Stimulated activated CD4-positive, alpha-beta T cell treated with anti-CD3 and anti-CD28 coated beads, Interleukin-12 subunit alpha, Interleukin-12 subunit beta, amount 100 ng/mL, for 4 hours (primary cell): ENCODE data around the gene KIF3A.
"Not testable (repeated sequence)": the region's sequence is repeated elsewhere in the genome, so short reads cannot be mapped to it uniquely, and the experiment has no call there.

Source experiments
- DNase-seq: peaks from one replicate; pipeline ENCODE4 v3.0.0-alpha.2; 2020

Gene KIF3A

DNA sequence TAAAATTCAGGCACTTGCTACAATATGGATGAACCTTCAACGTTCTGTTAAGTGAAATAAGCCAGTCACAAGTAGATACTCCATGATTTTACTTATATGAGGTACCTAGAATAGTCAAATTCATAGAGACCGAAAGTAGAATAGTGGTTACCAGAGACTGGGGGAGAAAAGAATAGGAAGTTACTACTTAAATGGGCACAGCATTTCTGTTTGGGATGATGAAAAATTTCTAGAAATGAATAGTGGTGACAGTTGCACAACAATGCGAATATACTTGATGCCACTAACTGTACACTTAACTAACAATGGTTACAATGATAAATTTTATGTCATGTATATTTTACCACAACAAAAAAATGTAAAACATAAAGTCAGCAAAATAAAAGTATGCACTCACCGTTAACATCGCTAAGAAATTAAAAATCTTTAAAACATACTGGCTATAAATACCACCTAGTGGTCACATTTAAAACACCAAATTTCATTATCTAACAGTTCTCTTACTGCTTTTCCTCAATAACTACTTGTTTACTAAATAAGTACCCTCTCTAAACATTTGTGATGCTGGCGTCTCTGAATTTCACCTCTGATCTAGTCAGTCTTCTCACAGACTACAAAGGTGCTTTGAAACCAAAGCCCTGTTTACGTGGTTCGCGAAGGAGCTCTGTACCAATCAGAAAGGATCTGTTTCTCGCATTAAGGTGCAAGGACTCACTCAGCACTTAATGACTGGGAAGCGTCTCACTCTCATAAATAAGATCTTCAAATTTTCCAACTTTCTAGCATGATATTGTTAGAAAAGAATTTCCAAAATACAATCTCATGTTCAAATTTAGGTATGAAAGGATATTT is 22.7 kb downstream of the KIF3A start:
- DNase-seq, result no peak

DNA sequence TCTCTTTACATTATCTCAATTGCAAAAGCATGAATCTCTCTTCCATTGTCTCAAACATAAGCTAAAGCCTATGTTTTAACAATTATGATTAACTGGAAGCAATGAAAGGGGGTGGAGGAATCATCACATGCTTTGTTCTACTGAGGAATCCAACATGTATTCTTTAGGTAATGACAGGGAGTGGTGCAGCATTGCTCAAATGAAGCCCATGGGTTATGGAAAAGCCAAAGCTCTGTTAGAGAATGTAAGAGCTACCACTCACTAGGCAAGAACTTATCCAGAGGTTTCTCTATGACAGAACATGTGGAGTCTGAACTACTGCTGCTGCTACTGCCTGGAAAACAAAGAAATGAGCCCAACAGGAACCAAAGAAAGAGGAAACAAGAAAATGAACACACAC is 28.7 kb downstream of the KIF3A start:
- no peak for DNase-seq

DNA sequence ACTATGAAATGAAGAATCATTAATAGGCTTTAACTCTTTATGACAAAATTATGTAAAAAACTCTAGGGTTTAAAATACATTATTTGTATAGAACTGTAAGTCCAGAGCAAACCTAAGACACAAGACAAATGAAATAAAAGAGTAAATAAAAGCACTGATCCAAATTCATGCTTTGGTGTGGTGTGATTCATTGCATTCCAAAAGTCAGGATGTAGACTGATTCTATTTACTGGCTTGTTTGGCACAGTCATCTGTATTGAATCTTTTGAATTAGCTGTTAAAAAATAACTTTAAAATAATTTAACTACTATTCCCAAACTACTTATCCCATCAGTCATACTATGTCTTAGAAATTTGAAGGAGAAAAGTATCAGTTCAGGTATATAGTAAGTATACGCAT is 32.5 kb downstream of the KIF3A start:
- no peak for DNase-seq

DNA sequence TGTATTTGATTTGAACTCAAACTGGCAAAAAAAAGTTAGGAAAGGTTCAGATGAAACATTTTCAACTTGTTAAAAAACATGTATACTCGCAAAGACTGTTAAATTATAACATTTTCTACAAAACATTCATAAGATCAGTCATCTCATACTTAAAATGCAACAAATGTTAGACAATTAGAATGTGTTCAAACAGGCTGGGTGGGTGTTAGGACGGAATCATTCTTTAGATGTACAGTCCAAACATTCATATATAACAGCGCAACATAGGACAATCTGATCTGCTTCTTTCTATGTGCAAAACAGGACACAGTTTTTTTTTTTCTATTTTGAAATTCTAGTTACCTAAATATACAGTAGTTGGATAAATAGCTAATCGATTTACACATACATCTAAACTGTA is 41.4 kb downstream of the KIF3A start:
- no peak for DNase-seq

DNA sequence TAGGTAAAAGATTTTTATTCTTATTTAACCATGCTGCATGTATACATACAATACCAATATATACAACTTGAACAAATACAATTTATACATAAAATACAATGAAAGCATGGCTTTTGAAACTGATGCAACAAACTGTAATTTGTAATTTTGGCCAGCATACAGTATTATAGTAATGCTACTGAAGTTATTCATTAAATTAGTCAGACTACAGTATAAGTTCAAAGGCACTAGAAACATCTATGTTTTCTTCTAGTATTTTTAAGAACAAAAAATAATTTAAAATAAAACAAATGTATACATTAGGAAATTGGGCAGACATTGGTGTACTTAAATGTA is 44.7 kb downstream of the KIF3A start:
- no peak for DNase-seq

DNA sequence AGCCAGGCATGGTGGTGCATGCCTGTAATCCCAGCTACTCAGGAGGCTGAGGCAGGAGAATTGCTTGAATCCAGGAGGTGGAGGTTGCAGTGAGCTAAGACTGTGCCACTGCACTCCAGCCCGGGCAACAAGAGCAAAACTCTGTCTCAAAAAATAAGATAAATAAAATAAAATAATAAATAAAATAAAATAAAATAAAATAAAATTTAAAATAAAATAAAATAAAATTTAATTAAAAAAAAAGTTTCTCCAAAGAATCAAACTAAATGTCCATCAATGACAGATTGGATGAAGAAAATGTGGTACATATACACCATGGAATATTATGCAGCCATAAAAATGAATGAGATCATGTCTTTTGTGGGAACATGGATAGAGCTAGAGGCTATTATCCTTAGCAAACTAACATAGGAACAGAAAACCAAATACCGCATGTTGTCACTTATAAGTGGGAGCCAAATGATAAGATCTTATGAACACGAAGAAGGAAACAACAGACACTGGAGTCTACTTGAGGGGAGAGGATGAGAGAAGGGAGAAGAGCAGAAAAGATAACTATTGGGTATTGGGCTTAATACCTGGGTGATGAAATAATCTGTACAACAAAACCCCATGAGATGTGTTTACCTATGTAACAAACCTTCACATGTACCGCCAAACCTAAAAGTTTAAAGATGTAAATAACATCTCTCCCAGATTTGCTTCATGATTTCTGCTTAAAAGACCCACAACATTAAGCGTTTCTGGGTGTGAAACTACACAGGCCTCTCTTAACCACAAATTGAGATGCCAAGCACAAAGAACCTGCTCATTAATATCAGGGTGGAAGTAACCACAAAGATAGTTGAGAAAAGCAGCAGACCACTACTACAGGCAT is 45.4 kb downstream of the KIF3A start:
- DNase-seq, result not testable (repeated sequence)

DNA sequence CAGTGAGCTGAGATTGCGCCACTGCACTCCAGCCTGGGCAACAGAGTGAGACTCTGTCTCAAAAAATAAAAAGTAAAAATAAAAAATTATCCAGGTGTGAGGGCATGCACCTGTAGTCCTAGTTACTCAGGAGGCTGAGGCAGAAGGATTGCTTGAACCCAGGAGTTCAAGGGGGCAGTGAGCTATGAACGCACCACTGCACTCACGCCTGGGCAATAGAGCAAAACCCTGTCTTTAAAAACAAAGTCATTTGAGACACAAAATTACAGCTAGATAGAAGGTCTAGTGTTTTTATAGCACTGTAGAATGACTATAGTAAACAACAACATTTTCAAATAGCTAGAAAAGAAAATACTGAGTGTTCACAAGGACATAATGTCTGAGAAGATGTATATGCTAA is 47.2 kb downstream of the KIF3A start:
- DNase-seq, result no peak

DNA sequence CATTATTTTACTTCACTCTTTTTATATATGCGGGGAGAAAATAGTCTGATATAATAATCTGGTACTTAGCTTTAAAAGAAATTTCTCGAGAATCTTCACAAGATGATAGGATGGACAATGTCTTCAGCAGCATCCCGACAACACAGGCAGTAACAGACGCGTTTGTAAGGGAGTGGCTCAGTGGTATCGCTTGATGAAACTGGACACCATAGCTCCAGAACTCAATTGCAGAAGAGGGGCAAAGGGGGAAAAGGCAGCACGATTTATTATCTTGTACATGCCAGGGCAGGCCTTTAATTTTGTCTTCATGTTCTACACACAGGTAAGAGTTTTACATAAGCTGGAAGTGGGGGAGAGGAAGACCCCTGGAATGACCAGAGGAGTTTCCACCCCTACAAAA is 47.8 kb downstream of the KIF3A start:
- DNase-seq, result no peak

DNA sequence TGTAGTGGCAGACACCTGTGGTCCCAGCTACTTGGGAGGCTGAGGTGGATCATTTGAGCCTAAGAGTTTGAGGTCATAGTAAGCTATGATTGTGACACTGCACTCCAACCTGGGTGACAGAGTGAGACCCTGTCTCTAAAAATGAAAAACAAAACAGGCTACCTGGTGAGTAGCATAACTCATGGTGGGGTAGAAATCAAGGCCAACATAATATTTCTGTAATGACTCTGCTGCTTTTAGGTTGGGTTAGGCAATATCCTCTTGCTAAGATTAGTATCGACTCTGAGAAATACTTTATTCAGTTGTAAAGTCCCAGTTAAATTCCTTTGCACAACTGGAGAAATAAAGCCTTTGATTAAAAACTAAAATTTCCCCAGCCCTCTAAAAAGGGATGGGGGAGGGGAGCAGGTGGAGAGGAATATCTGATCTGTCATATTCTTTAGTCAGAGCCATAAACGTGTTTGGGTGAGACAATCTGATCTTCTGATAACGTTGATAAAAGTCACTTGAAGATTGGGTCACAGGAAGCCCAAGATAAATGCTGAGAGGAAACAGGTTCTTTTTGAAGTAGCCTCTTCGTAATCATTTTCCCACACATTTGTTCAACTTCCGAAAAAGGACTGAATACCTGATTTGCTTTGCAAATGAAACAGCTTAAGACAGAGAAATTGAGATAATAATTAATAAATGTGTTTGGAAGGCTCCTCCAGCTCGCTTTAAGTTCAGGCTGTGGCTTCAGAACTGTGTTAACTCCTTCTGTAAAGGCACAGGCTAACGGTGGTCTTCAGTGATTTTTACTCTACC is 48.6 kb downstream of the KIF3A start:
- no peak for DNase-seq

DNA sequence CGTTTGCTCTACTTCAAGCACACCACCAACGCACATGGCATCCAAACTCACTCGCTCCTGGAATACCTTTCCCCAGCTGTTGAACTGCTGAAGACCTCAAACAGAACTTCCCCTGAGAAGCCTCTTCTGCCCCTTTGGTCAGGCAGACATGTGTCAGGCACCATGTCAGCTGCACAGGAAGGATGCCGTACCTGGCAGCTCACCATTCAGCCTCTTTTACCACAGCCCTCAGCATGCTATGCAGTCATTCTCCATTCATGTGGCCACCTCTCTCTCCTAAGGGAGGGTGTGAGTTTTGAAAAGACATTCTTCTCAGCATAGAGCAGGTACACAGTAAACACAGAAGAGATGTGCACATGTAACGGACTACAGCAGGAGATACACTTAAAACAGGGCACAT is 49.4 kb downstream of the KIF3A start:
- DNase-seq, result no peak

DNA sequence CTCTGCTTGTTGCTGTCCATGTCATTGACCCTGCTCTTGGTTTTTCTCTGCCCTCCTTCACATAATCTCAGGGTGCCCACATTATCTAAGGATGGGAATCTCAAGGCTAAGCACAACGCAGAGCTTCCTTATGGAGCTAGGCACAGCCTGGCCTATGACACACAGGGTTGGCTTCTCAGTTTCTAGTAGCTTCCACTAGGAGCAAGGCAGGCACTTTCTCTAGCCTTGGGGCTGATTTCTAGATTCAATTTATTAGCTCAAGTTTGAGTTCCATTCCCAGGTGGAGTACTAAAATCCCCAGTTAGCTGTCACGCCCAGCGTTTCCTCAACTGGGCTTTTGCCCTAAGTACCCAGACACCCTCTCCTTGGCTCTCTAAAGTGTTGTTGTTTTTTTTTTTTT is 51.2 kb downstream of the KIF3A start:
- DNase-seq, result no peak

DNA sequence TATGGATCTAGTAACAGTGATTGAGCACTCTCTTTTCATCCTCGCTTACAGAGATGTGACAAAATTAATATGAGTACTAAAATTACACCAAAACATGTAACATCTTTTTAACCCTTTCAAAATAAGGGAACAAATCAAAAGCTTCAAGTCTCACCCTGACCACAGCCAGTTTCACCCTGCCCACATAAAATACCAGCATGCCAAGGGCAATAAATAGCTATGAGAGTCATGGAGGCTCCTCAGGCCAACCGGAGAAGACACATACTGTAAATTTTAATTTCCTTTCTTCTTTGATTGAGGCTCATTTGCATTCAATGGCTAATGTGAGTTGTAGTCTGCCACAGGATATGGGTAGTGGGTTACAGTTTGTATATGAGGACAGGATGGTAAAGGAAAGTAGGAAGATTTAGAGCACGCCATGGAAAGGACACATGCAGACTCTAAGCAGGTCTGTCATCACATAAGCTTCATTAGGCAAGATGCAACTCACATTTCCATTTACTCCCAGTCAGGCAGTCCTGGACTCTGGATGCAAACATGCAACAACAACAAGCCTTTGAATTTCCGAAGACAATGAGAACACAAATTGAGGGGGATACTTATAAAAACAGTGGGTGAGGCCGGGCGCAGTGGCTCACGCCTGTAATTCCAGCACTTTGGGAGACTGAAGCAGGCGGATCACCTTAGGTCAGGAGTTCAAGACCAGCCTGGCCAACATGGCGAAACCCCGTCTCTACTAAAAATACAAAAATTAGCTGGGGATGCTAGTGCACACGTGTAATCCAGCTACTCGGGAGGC is 52.2 kb downstream of the KIF3A start:
- no peak for DNase-seq

DNA sequence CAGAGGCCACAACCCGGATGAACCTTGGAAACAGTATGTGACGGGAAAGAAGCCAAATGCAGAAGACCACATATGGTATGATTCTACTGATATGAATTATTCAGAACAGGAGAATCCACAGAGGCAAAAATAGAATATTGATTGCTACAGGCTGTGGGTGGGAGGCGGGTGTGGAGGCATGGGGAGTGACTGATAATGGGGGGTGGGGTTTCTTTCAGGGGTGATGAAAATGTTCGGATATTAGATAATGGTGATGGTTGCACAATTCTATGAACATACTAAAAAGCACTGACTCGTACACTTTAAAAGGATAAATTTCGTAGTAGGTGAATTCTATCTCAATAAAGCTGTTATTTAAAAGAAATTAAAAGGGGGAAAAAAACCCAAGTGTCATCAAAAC is 52.9 kb downstream of the KIF3A start:
- no peak for DNase-seq

DNA sequence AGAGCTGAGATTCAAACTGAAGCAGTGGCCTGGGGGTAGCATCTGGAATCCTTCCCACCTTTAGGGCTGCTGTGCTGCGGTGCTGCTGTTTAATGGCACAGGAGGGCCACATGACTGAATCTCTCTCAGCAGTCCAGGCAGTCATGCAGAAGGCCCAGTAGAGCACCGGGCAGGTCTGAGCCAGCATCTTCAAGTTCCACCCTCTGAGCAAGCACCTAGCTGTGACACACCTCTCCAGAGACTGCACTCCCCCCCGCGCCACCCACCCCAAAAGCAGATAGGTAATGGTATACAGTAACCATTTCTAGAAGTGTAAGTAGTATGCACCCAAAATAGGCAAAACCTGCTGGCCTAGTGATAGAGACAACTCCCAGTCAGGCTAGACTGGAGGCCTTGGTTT is 55.4 kb downstream of the KIF3A start:
- DNase-seq, result no peak

DNA sequence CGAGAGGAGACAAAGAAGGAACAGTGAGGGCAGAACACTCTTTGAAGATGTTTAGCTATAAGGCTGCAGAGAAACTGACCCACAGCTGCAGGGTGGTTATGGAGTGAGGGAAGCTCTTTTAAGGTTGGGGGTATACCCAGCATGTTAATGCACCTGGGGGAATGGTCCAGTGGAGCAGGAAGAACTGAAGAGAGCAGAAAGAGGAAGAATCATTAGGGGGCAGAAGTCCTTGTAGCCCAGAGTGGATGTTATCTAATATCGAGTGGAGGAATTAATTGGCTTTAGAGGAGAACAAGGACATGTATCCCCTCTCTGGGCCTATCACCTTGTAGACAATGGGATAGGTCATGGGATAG is 55.9 kb downstream of the KIF3A start:
- no peak for DNase-seq

DNA sequence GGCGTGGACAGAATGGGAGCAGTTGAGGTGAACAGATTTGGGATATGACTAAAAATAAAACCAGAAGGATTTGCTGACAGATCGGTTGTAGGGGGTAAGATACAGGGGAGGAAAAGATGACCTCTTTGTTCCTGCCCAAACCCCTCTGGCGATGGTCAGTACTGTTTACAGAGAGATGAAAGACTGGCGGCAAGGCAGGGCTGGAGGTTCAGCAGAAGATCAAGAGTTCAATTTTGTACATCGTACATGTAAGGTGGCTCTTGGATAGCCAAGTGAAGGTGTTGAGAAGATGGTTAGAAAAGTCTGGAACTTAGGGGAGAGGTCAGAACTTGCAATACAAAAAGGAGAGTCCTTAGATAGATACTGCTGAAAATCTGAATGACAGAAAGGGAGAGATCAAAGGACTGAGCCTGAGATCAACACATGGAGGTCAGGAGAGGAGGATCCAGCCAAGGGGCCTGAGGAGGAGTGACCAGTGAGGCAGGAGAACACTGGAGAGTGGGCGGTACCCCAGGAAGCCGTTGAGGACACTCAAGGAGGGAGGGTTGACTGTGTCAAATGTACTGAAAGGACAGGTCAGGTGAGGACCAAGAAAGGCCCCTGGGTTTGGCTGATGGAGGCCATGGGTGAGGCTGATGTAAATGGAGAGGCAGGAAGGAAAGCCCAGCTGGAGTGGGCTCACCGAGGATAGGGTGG is 56.4 kb downstream of the KIF3A start:
- DNase-seq, result no peak

DNA sequence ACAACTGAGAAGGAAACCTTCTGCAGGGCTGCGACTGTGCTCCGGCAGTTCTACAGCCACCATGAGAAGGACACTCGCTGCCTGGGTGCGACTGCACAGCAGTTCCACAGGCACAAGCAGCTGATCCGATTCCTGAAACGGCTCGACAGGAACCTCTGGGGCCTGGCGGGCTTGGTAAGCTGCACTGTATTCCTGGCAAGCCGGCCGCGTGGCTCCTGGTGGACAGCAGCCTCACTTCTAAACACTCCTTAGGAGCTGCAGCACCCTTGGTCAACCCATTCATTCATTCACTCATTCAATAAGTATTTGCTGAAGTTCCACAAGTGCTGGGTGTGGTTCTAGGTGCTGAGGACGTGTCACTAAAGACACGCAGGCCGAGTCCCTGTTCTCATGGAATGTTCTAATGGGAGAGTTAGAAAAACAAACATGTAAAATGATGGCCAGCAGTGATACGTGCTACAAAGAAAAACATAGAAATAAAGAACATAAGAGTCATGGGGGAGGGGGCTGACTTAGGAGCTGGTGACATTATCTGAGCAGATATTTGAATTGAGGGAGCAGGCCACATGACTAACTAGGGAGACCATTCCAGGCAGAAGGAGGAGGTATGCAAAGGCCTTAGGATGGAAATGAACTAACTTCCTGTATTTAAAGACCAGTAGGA is 57.5 kb downstream of the KIF3A start:
- DNase-seq, result no peak

DNA sequence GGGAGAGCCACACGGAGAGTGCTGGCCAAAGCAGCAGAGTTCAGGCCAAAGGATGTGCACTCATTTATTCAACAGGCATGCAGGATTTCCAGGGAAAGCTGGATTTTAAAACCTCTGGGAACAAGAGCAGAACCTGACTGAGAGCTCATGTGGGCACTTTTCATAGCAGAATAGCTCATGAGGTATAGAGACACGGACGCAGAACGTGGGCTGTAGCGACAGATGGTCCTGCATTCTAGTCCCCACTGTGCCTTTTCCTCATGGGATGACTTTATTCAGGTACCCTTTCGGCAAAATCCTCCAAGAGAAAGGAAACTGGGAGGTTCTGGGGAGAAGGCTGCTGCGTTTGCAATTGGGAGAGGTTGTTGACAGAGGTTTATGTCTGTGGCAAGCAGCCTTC is 58.2 kb downstream of the KIF3A start:
- no peak for DNase-seq

DNA sequence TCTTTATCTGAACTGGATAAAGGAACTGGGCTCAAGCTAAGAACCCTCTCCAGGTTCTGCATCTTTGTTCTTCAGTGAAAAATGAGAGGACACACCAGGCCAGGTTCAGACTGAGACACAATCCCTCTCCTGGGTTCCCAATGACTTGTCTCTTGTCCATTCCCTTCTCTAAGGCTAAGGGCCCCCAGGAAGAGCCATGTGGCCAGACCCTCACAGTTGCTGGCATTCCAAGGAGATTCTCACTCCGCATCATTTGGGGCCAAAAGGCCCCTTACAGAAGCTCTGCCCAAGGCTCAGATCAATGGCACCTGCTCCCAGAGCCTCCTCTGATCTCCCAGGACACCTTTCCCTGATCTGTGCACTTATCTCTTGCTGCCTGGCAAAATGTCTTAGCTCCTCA is 58.6 kb downstream of the KIF3A start:
- no peak for DNase-seq

DNA sequence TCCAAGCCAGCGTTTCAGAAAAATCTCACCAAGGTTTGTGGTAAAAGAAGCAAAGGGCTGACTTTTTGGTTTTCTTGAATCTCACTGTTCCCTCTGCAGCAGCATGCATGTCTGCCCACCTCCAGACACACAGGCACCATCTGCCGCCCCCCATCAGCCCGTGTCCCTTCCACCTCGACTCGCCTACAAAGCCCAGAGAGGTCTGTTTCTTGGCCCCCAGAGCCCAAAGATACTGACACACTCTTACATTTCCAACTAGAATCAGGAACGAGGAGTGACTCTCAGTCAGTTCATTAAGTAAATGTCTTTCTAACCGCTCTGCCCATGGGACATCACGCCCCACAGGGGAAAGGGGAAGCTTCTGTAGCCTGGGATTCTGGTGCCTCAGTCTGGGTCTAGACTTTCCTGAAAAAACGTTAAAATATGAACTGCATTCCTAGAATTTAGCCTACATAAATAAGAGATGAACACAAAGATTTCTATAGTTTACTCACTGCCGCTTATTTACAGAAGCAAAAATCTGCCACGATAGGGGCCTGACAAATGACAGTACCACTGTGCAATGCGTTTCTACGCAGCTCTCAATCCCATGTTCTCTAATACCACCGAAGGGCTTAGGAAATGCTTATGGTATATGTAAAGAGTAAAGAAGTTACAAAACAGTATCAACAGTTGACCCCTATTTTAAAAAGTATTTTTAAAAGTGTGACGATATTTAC is 59.5 kb downstream of the KIF3A start:
- no peak for DNase-seq

DNA sequence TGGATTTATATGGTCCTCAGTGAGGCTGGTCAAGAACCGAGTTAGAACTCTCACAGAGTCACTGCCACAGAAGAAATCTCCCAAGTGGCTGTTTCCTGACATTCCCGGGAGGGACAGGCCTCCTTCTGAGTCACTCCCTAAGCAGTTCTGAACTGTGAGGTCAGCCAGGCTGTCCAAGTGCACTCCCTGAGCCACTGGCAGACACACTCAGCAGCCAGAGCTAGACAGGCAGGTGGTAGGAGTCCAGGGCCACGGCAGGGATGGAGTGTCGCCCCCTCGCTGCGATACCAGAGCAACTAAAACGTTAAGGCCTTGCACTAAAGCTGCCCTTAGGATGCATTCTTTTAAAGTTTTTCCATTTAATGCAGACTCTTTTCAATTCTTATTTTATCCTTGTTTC is 60.2 kb downstream of the KIF3A start:
- DNase-seq, result no peak
